Thymus (tissue), 11 donors: ENCODE measurements around the gene CDH4. TPM values are rescaled to one million over a fixed set of nuclear protein-coding genes. Genes with fewer than 3 reads are reported as not detected.
"Not testable (repeated sequence)": the region's sequence is repeated elsewhere in the genome, so short reads cannot be mapped to it uniquely, and the experiment has no call there.

ENCODE experiments used
- DNase-seq, 9 donors: peaks; one replicate each; pipeline ENCODE4 v3.0.0-alpha.2; 2013; ENCODE audit warnings: low spot score in 9 of 9, low read depth in 6 of 9, missing footprints in 1 of 9
- H3K27ac ChIP-seq, 2 donors: one replicate each; pipeline ENCODE4 v1.5.1; 2013; ENCODE audit warnings: control low read depth in 1 of 2, low read depth in 1 of 2, low read length in 1 of 2, mild to moderate bottlenecking in 1 of 2, moderate library complexity in 1 of 2
- H3K27me3 ChIP-seq, 2 donors: one replicate each; pipeline ENCODE4 v1.5.1; 2013; ENCODE audit warnings: low read length in 1 of 2; ENCODE audit not compliant: control insufficient read depth in 2 of 2, insufficient read depth in 1 of 2
- H3K36me3 ChIP-seq, 2 donors: one replicate each; pipeline ENCODE4 v1.5.1; 2013; ENCODE audit warnings: low read length in 1 of 2, mild to moderate bottlenecking in 1 of 2, moderate library complexity in 1 of 2; ENCODE audit not compliant: control insufficient read depth in 2 of 2, insufficient read depth in 2 of 2
- H3K4me1 ChIP-seq, 2 donors: one replicate each; pipeline ENCODE4 v1.5.1; 2013; ENCODE audit warnings: low read length in 2 of 2; ENCODE audit not compliant: control insufficient read depth in 2 of 2, insufficient read depth in 2 of 2
- H3K4me3 ChIP-seq, 2 donors: one replicate each; pipeline ENCODE4 v1.5.1; 2013; ENCODE audit warnings: low read length in 2 of 2, control low read depth in 1 of 2, mild to moderate bottlenecking in 1 of 2
- H3K9me3 ChIP-seq, 2 donors: one replicate each; pipeline ENCODE4 v1.5.1; 2013; ENCODE audit warnings: low read length in 1 of 2, mild to moderate bottlenecking in 1 of 2; ENCODE audit not compliant: control insufficient read depth in 2 of 2, insufficient read depth in 1 of 2
- WGBS: extraction: QIAGEN DNeasy Blood & Tissue Kit; methylation state at CpG from one replicate; pipeline ENCODE4 v1.1.7; 2013; 5-methylcytosine and 5-hydroxymethylcytosine counted together
- polyA plus RNA-seq: library from polyadenylated mRNA; stranded (reverse); fragments of 200-250 nt; gene quantifications from one replicate; pipeline ENCODE4 v1.2.3, GENCODE V29; 2013
- total RNA-seq: library from RNA; stranded (reverse); fragments of 120-200 nt; gene quantifications from one replicate; pipeline ENCODE4 v1.2.4, GENCODE V29; 2013
- donor health status: healthy.

Gene CDH4
- total and polyA plus RNA-seq, 2 donors = 0.34 to 0.61 TPM

- H3K4me3 ChIP-seq, H3K4me1 ChIP-seq, DNase-seq, H3K27me3 ChIP-seq, H3K36me3 ChIP-seq, H3K27ac ChIP-seq: not testable (repeated sequence)
- peaks cover 0 to 16% of the 10 kb centered on the region in 2 donors for H3K9me3 ChIP-seq
- WGBS = 87% methylated on average over 4 of the region's 4 CpGs
Measured at GRCh38 chr20:61854538-61854937, 602.5 kb downstream of the CDH4 start.

GRCh38 chr20:61855286-61855685 lies 603.2 kb downstream of the CDH4 start:
- no peaks in the 10 kb centered on the region for H3K36me3 ChIP-seq
- no peaks in the 10 kb centered on the region for H3K4me1 ChIP-seq
- no peak for DNase-seq
- WGBS = 95% methylated on average over 8 of the region's 8 CpGs
- peaks cover 0 to 17% of the 10 kb centered on the region in 2 donors for H3K9me3 ChIP-seq
- no peaks in the 10 kb centered on the region for H3K27me3 ChIP-seq
- H3K27ac ChIP-seq = no peak overlapping the region
- H3K4me3 ChIP-seq = no peak overlapping the region

- 93% methylated on average over 31 of the region's 31 CpGs for WGBS
- DNase-seq = no peak
- H3K4me1 ChIP-seq = no peaks in the 10 kb centered on the region
Measured at GRCh38 chr20:61856626-61857413, 604.8 kb downstream of the CDH4 start.

GRCh38 chr20:61857414-61857775 lies 605.3 kb downstream of the CDH4 start:
- no peaks in the 10 kb centered on the region for H3K36me3 ChIP-seq
- no peaks in the 10 kb centered on the region for H3K27me3 ChIP-seq
- WGBS = 87% methylated on average over 10 of the region's 10 CpGs
- H3K9me3 ChIP-seq = peaks cover 0 to 11% of the 10 kb centered on the region in 2 donors
- H3K27ac ChIP-seq = no peak overlapping the region
- no peaks in the 10 kb centered on the region for H3K4me1 ChIP-seq
- H3K4me3 ChIP-seq = no peak overlapping the region
- DNase-seq = no peak

More at GRCh38 chr20:61856626-61857413, 604.8 kb downstream of the CDH4 start:
- no peaks in the 10 kb centered on the region for H3K36me3 ChIP-seq
- no peak overlapping the region for H3K4me3 ChIP-seq
- H3K27me3 ChIP-seq = no peaks in the 10 kb centered on the region
- no peak overlapping the region for H3K27ac ChIP-seq
- H3K9me3 ChIP-seq = peaks cover 0 to 12% of the 10 kb centered on the region in 2 donors

GRCh38 chr20:61857884-61858283 lies 605.8 kb downstream of the CDH4 start:
- WGBS = 93% methylated on average over 1 of the region's 1 CpG
- H3K36me3 ChIP-seq = no peaks in the 10 kb centered on the region
- no peak overlapping the region for H3K4me3 ChIP-seq
- no peak overlapping the region for H3K27ac ChIP-seq
- no peak for DNase-seq
- H3K27me3 ChIP-seq = no peaks in the 10 kb centered on the region
- H3K9me3 ChIP-seq = peaks cover 0 to 9% of the 10 kb centered on the region in 2 donors
- H3K4me1 ChIP-seq = no peaks in the 10 kb centered on the region

- Histone ChIP-seq H3K4me3 (no peak overlapping the region), H3K4me1 (no peaks in the 10 kb centered on the region), H3K9me3 (peaks cover 0 to 7% of the 10 kb centered on the region in 2 donors), H3K36me3 (no peaks in the 10 kb centered on the region), H3K27me3 (no peaks in the 10 kb centered on the region), H3K27ac (no peak overlapping the region)
- WGBS = 95% methylated on average over 13 of the region's 13 CpGs
- DNase-seq = no peak
Measured at GRCh38 chr20:61859767-61860166, 607.7 kb downstream of the CDH4 start.

- 81% methylated on average over 8 of the region's 8 CpGs for WGBS
- H3K9me3 ChIP-seq = peaks cover 0 to 8% of the 10 kb centered on the region in 2 donors
- DNase-seq = no peak
- H3K36me3 ChIP-seq = no peaks in the 10 kb centered on the region
- no peaks in the 10 kb centered on the region for H3K27me3 ChIP-seq
- no peak overlapping the region for H3K4me3 ChIP-seq
- H3K27ac ChIP-seq = no peak overlapping the region
- H3K4me1 ChIP-seq = no peaks in the 10 kb centered on the region
Measured at GRCh38 chr20:61860260-61860987, 608.4 kb downstream of the CDH4 start.

- no peak for DNase-seq
- no peak overlapping the region for H3K4me3 ChIP-seq
- WGBS = 82% methylated on average over 33 of the region's 33 CpGs
- no peak overlapping the region for H3K27ac ChIP-seq
- no peaks in the 10 kb centered on the region for H3K36me3 ChIP-seq
- no peaks in the 10 kb centered on the region for H3K27me3 ChIP-seq
- H3K4me1 ChIP-seq = no peaks in the 10 kb centered on the region
- H3K9me3 ChIP-seq = peaks cover 5 to 10% of the 10 kb centered on the region in 2 donors
Measured at GRCh38 chr20:61861054-61861841, 609.2 kb downstream of the CDH4 start.

GRCh38 chr20:61861858-61862257 lies 609.8 kb downstream of the CDH4 start:
- H3K4me1 ChIP-seq = no peaks in the 10 kb centered on the region
- no peak for DNase-seq
- peaks cover 5 to 8% of the 10 kb centered on the region in 2 donors for H3K9me3 ChIP-seq
- H3K4me3 ChIP-seq = no peak overlapping the region
- H3K27me3 ChIP-seq = no peaks in the 10 kb centered on the region
- H3K36me3 ChIP-seq = no peaks in the 10 kb centered on the region
- 89% methylated on average over 15 of the region's 15 CpGs for WGBS
- no peak overlapping the region for H3K27ac ChIP-seq
